HepG2 (cell line): ENCODE data around the gene STK10. TPM values are rescaled to one million over a fixed set of nuclear protein-coding genes. Genes with fewer than 3 reads are reported as not detected.

ENCODE experiments used
- ATAC-seq: fragments of 200-7000 bp; cut with Tn5 transposase; 3 replicates; pipeline ENCODE4 v1.9.1; 2020; ENCODE audit warnings: mild to moderate bottlenecking, moderate library complexity
- BruUV-seq: library from RNA; stranded (reverse); fragments of 400-500 nt; replicated peaks from 2 replicates; lab custom pipeline; 2021; lab: Mats Ljungman, UMichigan
- CTCF ChIA-PET: fragments of 300-600 bp; formaldehyde crosslinking; extraction: SDS; loops from one replicate; lab custom pipeline; 2021; ENCODE audit warnings: low total read pairs, inconsistent platforms, low intra/inter-chr PET ratio; lab: Yijun Ruan, JAX
- POLR2A ChIA-PET: fragments of 350-600 bp; sonication (Branson Sonifier 250); formaldehyde crosslinking; loops from one replicate; lab custom pipeline; 2020; ENCODE audit warnings: antibody characterized with exemption, inconsistent platforms; lab: Yijun Ruan, JAX
- DNase-seq: peaks from one replicate; pipeline ENCODE4 v3.0.0-alpha.2; 2015; ENCODE audit warnings: low spot score
- FAIRE-seq: peaks from 3 replicates; lab custom pipeline; 2011; peaks lifted over from hg19 to GRCh38; lab: Jason Lieb, UNC
- H2AFZ ChIP-seq: one replicate; pipeline ENCODE4 v1.6.1; 2011; ENCODE audit warnings: low read length, inconsistent platforms
- H3K27ac ChIP-seq: fragments of 300-600 bp; 3 replicates; pipeline ENCODE4 v1.8.0; 2011; ENCODE audit warnings: mixed run types, mild to moderate bottlenecking, mixed read lengths, low read length, inconsistent platforms; ENCODE audit not compliant: insufficient read depth; ENCODE audit errors: extremely low read length
- H3K27me3 ChIP-seq, 2 experiments: fragments of 200-600 bp in 1 of 2; 2 replicates in 1 of 2; 3 replicates in 1 of 2; pipeline versions ENCODE4 v1.6.0 to v1.8.0; 2011; ENCODE audit warnings: low read length in 2 of 2, mild to moderate bottlenecking in 2 of 2, moderate library complexity in 2 of 2, inconsistent platforms in 1 of 2; ENCODE audit not compliant: insufficient read depth in 2 of 2, control insufficient read depth in 1 of 2
- H3K36me3 ChIP-seq, 2 experiments: fragments of 200-600 bp in 1 of 2; replicated peaks in 1 of 2; 2 replicates in 1 of 2; 3 replicates in 1 of 2; pipeline versions ENCODE4 v1.5.1 to v1.8.0; 2011; ENCODE audit warnings: low read length in 2 of 2, inconsistent platforms in 1 of 2; ENCODE audit not compliant: insufficient read depth in 2 of 2, control insufficient read depth in 1 of 2
- H3K4me1 ChIP-seq: 2 replicates; pipeline ENCODE4 v1.5.1; 2012; ENCODE audit warnings: low read length, inconsistent platforms; ENCODE audit not compliant: insufficient read depth
- H3K4me2 ChIP-seq: 2 replicates; pipeline ENCODE4 v1.6.0; 2011; ENCODE audit warnings: low read depth, low read length, inconsistent platforms
- H3K4me3 ChIP-seq, 3 experiments: fragments of 200-600 bp in 1 of 3; sonication (generic), shearing (Covaris generic) in 1 of 3; replicated peaks in 1 of 3; 2 replicates each; pipeline ENCODE4 v1.5.1; 2011 to 2016; ENCODE audit warnings: low read length in 3 of 3, inconsistent platforms in 2 of 3, low read depth in 2 of 3, mild to moderate bottlenecking in 2 of 3, control low read depth in 1 of 3, mixed read lengths in 1 of 3; ENCODE audit not compliant: insufficient read depth in 1 of 3
- H3K79me2 ChIP-seq: one replicate; pipeline ENCODE4 v1.6.1; 2011; ENCODE audit warnings: low read length, inconsistent platforms; ENCODE audit not compliant: insufficient read depth
- H3K9ac ChIP-seq: 2 replicates; pipeline ENCODE4 v1.6.0; 2011; ENCODE audit warnings: mild to moderate bottlenecking, low read depth, low read length, inconsistent platforms; ENCODE audit not compliant: insufficient read depth
- H3K9me3 ChIP-seq: 2 replicates; pipeline ENCODE4 v1.5.1; 2012; ENCODE audit warnings: mild to moderate bottlenecking, low read length
- H4K20me1 ChIP-seq: 2 replicates; pipeline ENCODE4 v1.6.0; 2011; ENCODE audit warnings: inconsistent platforms, mild to moderate bottlenecking, low read length, moderate library complexity; ENCODE audit not compliant: insufficient read depth
- ARNT2 ChIP-seq: sonication (generic); formaldehyde crosslinking; IDR thresholded peaks from 2 replicates; pipeline ENCODE4 v1.8.0; 2022; ENCODE audit warnings: mild to moderate bottlenecking, low read depth, missing genetic modification reagents, moderate library complexity
- CENPBD1 ChIP-seq: sonication (generic); formaldehyde crosslinking; IDR thresholded peaks from 2 replicates; pipeline ENCODE4 v1.8.0; 2022; ENCODE audit warnings: missing genetic modification reagents, low read depth, mild to moderate bottlenecking, borderline replicate concordance
- IRF2 ChIP-seq: IDR thresholded peaks from 2 replicates; pipeline ENCODE4 v1.6.1; 2018; ENCODE audit warnings: missing genetic modification reagents, missing compliant biosample characterization
- KDM1A ChIP-seq: IDR thresholded peaks from 2 replicates; pipeline ENCODE4 v1.6.1; 2016; ENCODE audit warnings: missing compliant biosample characterization
- MAZ ChIP-seq, 2 experiments: sonication (generic) in 1 of 2; formaldehyde crosslinking in 1 of 2; IDR thresholded peaks; 2 replicates each; pipeline versions ENCODE4 v1.5.0 to v1.6.1; 2012 to 2020; ENCODE audit warnings: low read depth in 2 of 2, mild to moderate bottlenecking in 2 of 2, borderline replicate concordance in 1 of 2, improper control_type of control experiment in 1 of 2, low read length in 1 of 2, missing genetic modification reagents in 1 of 2, moderate library complexity in 1 of 2
- MED13 ChIP-seq: sonication (generic); formaldehyde crosslinking; IDR thresholded peaks from 2 replicates; pipeline ENCODE4 v1.5.0; 2020; ENCODE audit warnings: missing genetic modification reagents
- MZF1 ChIP-seq: sonication (generic); formaldehyde crosslinking; IDR thresholded peaks from 2 replicates; pipeline ENCODE4 v1.8.1; 2023; ENCODE audit warnings: mild to moderate bottlenecking, missing genetic modification reagents, borderline replicate concordance
- NFIC ChIP-seq: IDR thresholded peaks from 2 replicates; pipeline ENCODE4 v1.6.1; 2012; ENCODE audit warnings: mild to moderate bottlenecking, low read length, inconsistent platforms
- NR1H2 ChIP-seq: sonication (generic); formaldehyde crosslinking; IDR thresholded peaks from 2 replicates; pipeline ENCODE4 v1.8.1; 2022; ENCODE audit warnings: low read depth, missing genetic modification reagents, borderline replicate concordance
- NRL ChIP-seq: sonication (generic); formaldehyde crosslinking; IDR thresholded peaks from 2 replicates; pipeline ENCODE4 v1.5.0; 2020; ENCODE audit warnings: missing genetic modification reagents, mild to moderate bottlenecking, moderate library complexity, borderline replicate concordance
- RCOR2 ChIP-seq: IDR thresholded peaks from 2 replicates; pipeline ENCODE4 v1.6.1; 2016; ENCODE audit warnings: missing biosample characterization, missing genetic modification reagents
- SATB2 ChIP-seq: sonication (generic); formaldehyde crosslinking; IDR thresholded peaks from 2 replicates; pipeline ENCODE4 v1.5.0; 2020; ENCODE audit warnings: missing genetic modification reagents
- ZNF430 ChIP-seq: sonication (generic); formaldehyde crosslinking; IDR thresholded peaks from 2 replicates; pipeline ENCODE4 v1.9.0; 2021; ENCODE audit warnings: mild to moderate bottlenecking, missing genetic modification reagents
- ZNF660 ChIP-seq: sonication (generic); formaldehyde crosslinking; IDR thresholded peaks from 2 replicates; pipeline ENCODE4 v1.5.1; 2020; ENCODE audit warnings: mild to moderate bottlenecking, low read depth, missing genetic modification reagents, borderline replicate concordance
- ZNF687 ChIP-seq: sonication (generic); formaldehyde crosslinking; IDR thresholded peaks from 2 replicates; pipeline ENCODE4 v1.5.1; 2020; ENCODE audit warnings: mild to moderate bottlenecking, missing genetic modification reagents, moderate library complexity
- ZNF781 ChIP-seq: sonication (generic); formaldehyde crosslinking; IDR thresholded peaks from 2 replicates; pipeline ENCODE4 v1.5.1; 2020; ENCODE audit warnings: borderline replicate concordance, mild to moderate bottlenecking, missing genetic modification reagents; ENCODE audit errors: not compliant biosample characterization
- WGBS: methylation state at CpG from one replicate; pipeline ENCODE4 v1.1.6; 2017; ENCODE audit warnings: low lambda C conversion rate; 5-methylcytosine and 5-hydroxymethylcytosine counted together
- in situ Hi-C: cut with HindIII; loops from 2 replicates; pipeline ENCODE4 v1.10.0; 2017; ENCODE audit warnings: low pct_unique_long_range_greater_than_20kb; ENCODE audit not compliant: extremely low pct_ligation_motif_present
- intact Hi-C: fragments of 100-400 bp; cut with micrococcal nuclease; formaldehyde crosslinking; loops from one replicate; pipeline ENCODE4 v1.10.0; 2022; ENCODE audit not compliant: unreplicated experiment
- polyA plus RNA-seq, 8 experiments: library from polyadenylated mRNA; depleted of rRNA in 3 of 8; stranded (reverse) in 7 of 8; unstranded in 1 of 8; fragments of >200 nt; fragmentation: Illumina TruSeq in 4 of 8; extraction: Trizol in 4 of 8; gene quantifications; 2 replicates each; pipeline versions ENCODE4 v1.2.1 to v1.2.3, GENCODE V29; 2011 to 2016; ENCODE audit warnings: low read depth in 4 of 8, missing spikeins in 1 of 8, mixed read lengths in 1 of 8; ENCODE audit not compliant: insufficient read depth in 1 of 8
- total RNA-seq, 5 experiments: library from RNA; depleted of rRNA; stranded (reverse); fragments of >200 nt; fragmentation: Illumina TruSeq; extraction: Trizol; gene quantifications; 2 replicates each; pipeline ENCODE4 v1.2.3, GENCODE V29; 2016; ENCODE audit warnings: low read depth in 1 of 5
- TF ChIP-seq, protein P1 (sequence below): IDR thresholded peaks from 2 replicates; pipeline ENCODE4 v1.6.1; 2016; ENCODE audit warnings: low read depth
- TF ChIP-seq, protein P2 (sequence below): sonication (generic); formaldehyde crosslinking; IDR thresholded peaks from 2 replicates; pipeline ENCODE4 v1.5.0; 2020; ENCODE audit warnings: mild to moderate bottlenecking, low read depth, missing genetic modification reagents, borderline replicate concordance

The STK10 gene
- total and polyA plus RNA-seq, 2 of the 13 experiments (the other 11 are each of a cell fraction or from before 2014, with no cell fraction given), result 7.0 to 7.2 TPM

DNA sequence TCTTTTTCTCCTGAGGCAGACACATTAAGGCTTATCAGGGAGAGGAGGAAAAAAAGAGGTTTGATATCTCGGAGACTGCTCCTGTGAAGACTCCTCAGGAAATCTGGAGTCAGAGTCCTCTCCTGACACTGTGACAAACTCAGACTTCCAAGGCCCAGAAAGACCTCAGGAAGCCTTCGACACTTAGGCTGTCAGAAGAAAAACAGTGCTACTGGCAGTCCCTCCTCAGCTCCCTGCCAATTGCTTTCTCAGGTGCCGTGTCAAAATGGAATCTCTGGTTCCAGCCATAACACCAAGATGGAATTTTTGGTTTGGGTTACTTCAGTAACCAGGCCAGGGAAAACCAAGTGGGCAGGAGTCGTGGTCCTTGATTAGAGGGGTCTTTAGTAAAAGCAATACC lies 4.1 kb downstream of the STK10 start (continued):
- TF ChIP-seq MAZ (IDR thresholded peaks at IDR 0.05; ENCODE audit: borderline replicate concordance, low read depth, low read length) (no peak), MAZ (CRISPR knock-in tag; IDR thresholded peaks at IDR 0.05; ENCODE audit: low read depth) (no peak), ZNF687 (CRISPR knock-in tag) (no peak), KDM1A (CRISPR knock-in tag) (no peak), RCOR2 (CRISPR knock-in tag) (no peak), ARNT2 (CRISPR knock-in tag) (no peak), IRF2 (CRISPR knock-in tag) (no peak), ZNF660 (CRISPR knock-in tag) (no peak), NR1H2 (CRISPR knock-in tag) (no peak), MED13 (CRISPR knock-in tag) (no peak)

- DNase-seq, result no peak
- no peaks in the 10 kb centered on the region for H3K27me3 ChIP-seq
- no peak overlapping the region for H3K4me3 ChIP-seq
- no peak overlapping the region for H3K27ac ChIP-seq
- ChIA-PET CTCF (no interaction called here), POLR2A (no interaction called here)
- BruUV-seq, result no TSS peak
- intact Hi-C loops (no loop called here), in situ Hi-C loops (no loop called here)
- H4K20me1 ChIP-seq, result no peaks in the 10 kb centered on the region
- ATAC-seq, result no peak
- over 99% methylated on average over 6 of the region's 6 CpGs for WGBS
- H3K79me2 ChIP-seq, result peaks cover 9% of the 10 kb centered on the region
- H3K36me3 ChIP-seq, result 0 out of 5 replicates have a peak, but pooled peaks cover 0 to 1% of the 10 kb centered on the region in 2 experiments
- peaks cover 40% of the 10 kb centered on the region for H3K4me1 ChIP-seq
- H2AFZ ChIP-seq, result no peak overlapping the region
- FAIRE-seq, result no peak
- no peak overlapping the region for H3K4me2 ChIP-seq
- no peaks in the 10 kb centered on the region for H3K9me3 ChIP-seq
- no peak overlapping the region for H3K9ac ChIP-seq
- TF ChIP-seq ZNF660 (CRISPR knock-in tag) (no peak), NFIC (no peak), ZNF781 (no peak), SATB2 (no peak), MZF1 (no peak), ZNF430 (CRISPR knock-in tag) (no peak), NRL (CRISPR knock-in tag) (no peak), CENPBD1 (CRISPR knock-in tag) (no peak)
- TF ChIP-seq, protein P1, sequence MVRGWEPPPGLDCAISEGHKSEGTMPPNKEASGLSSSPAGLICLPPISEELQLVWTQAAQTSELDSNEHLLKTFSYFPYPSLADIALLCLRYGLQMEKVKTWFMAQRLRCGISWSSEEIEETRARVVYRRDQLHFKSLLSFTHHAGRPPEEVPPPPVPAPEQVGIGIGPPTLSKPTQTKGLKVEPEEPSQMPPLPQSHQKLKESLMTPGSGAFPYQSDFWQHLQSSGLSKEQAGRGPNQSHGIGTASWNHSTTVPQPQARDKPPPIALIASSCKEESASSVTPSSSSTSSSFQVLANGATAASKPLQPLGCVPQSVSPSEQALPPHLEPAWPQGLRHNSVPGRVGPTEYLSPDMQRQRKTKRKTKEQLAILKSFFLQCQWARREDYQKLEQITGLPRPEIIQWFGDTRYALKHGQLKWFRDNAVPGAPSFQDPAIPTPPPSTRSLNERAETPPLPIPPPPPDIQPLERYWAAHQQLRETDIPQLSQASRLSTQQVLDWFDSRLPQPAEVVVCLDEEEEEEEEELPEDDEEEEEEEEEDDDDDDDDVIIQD, result no peak
- TF ChIP-seq, protein P2, sequence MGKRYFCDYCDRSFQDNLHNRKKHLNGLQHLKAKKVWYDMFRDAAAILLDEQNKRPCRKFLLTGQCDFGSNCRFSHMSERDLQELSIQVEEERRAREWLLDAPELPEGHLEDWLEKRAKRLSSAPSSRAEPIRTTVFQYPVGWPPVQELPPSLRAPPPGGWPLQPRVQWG (CRISPR knock-in tag), result no peak
Measured at GRCh38 chr5:172182291-172182690, 5.7 kb downstream of the STK10 start.
